Sigmoid colon (tissue), 4 donors: Measurements from ENCODE around the gene DDX5.

ENCODE experiments used
- POLR2A ChIP-seq, 2 donors: fragments of 450-650 bp; IDR thresholded peaks; one replicate each; pipeline ENCODE4 v1.6.1; 2016; ENCODE audit warnings: antibody characterized with exemption in 2 of 2, mild to moderate bottlenecking in 2 of 2, moderate library complexity in 2 of 2
- POLR2AphosphoS5 ChIP-seq, 4 donors: sonication (generic); formaldehyde crosslinking; IDR thresholded peaks; one replicate each; pipeline ENCODE4 v1.6.1; 2017; ENCODE audit warnings: antibody characterized with exemption in 4 of 4
- TF ChIP-seq, protein P1 (sequence below), 4 experiments: fragments of 450-650 bp in 3 of 4; fragments of 200-600 bp in 1 of 4; IDR thresholded peaks; one replicate each; pipeline ENCODE4 v1.5.1; 2016 to 2019; ENCODE audit warnings: antibody characterized with exemption in 4 of 4, mild to moderate bottlenecking in 3 of 4, moderate library complexity in 2 of 4

DNA sequence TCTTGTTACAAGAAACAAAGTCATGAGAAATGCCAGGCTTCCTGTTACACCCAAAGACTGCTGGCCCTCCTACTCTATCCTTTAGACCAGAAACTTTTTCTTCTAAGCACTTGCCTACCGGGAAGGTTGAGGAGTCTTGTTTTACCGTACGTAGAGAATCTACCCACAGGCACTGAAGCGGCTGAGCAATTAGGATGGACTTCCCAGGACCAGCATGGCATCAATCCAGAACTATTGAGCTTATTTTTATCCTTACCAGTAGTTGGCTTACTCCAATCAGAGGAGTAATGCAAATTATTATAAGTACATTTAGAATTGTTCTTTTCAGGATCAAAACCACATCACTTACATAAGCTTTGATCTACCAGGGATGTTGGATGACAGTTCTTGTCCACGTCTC lies 26.3 kb upstream of the DDX5 start:
- TF ChIP-seq POLR2AphosphoS5 (IDR thresholded peaks at IDR 0.05) (no peak), POLR2A (IDR thresholded peaks at IDR 0.05) (no peak)
- TF ChIP-seq, protein P1, sequence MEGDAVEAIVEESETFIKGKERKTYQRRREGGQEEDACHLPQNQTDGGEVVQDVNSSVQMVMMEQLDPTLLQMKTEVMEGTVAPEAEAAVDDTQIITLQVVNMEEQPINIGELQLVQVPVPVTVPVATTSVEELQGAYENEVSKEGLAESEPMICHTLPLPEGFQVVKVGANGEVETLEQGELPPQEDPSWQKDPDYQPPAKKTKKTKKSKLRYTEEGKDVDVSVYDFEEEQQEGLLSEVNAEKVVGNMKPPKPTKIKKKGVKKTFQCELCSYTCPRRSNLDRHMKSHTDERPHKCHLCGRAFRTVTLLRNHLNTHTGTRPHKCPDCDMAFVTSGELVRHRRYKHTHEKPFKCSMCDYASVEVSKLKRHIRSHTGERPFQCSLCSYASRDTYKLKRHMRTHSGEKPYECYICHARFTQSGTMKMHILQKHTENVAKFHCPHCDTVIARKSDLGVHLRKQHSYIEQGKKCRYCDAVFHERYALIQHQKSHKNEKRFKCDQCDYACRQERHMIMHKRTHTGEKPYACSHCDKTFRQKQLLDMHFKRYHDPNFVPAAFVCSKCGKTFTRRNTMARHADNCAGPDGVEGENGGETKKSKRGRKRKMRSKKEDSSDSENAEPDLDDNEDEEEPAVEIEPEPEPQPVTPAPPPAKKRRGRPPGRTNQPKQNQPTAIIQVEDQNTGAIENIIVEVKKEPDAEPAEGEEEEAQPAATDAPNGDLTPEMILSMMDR (IDR thresholded peaks at IDR 0.05): no peak
